GM20431 (cell line): Measurements from ENCODE around the gene BTBD6.

ENCODE experiments used
- in situ Hi-C: fragments of 300-500 bp; cut with MseI, MboI; formaldehyde crosslinking; loops from one replicate; pipeline ENCODE4 v1.15.0; 2020; ENCODE audit warnings: low sequenced_read_pairs; ENCODE audit not compliant: unreplicated experiment

Gene BTBD6

GRCh38 chr14:105209646-105210045, 38.7 kb upstream of the BTBD6 start:
- in situ Hi-C loops: loop anchor here (25.0 kb wide), 1 partner anchor 128 kb away; no protein-coding TSS in a partner anchor

GRCh38 chr14:105210266-105211025, 37.9 kb upstream of the BTBD6 start:
- in situ Hi-C loops: loop anchor here (25.0 kb wide), 1 partner anchor 127 kb away; no protein-coding TSS in a partner anchor

GRCh38 chr14:105211086-105211757, 37.1 kb upstream of the BTBD6 start:
- in situ Hi-C loops: loop anchor here (25.0 kb wide), 1 partner anchor 126 kb away; no protein-coding TSS in a partner anchor

- in situ Hi-C loops: loop anchor here (25.0 kb wide), 1 partner anchor 126 kb away; no protein-coding TSS in a partner anchor
These were observed 36.6 kb upstream of the BTBD6 start for GRCh38 chr14:105211758-105212089.

GRCh38 chr14:105212541-105213300, 35.6 kb upstream of the BTBD6 start:
- in situ Hi-C loops: loop anchor here (25.0 kb wide), 1 partner anchor 125 kb away; no protein-coding TSS in a partner anchor

GRCh38 chr14:105213361-105213760, 35.0 kb upstream of the BTBD6 start:
- in situ Hi-C loops: loop anchor here (25.0 kb wide), 1 partner anchor 124 kb away; no protein-coding TSS in a partner anchor

GRCh38 chr14:105214324-105214915, 33.9 kb upstream of the BTBD6 start:
- in situ Hi-C loops: loop anchor here (25.0 kb wide), 1 partner anchor 123 kb away; no protein-coding TSS in a partner anchor

- in situ Hi-C loops: loop anchor here (25.0 kb wide), 1 partner anchor 122 kb away; no protein-coding TSS in a partner anchor
These were observed 32.7 kb upstream of the BTBD6 start for GRCh38 chr14:105215602-105216001.

- in situ Hi-C loops: loop anchor here (25.0 kb wide), 1 partner anchor 121 kb away; no protein-coding TSS in a partner anchor
These were observed 31.7 kb upstream of the BTBD6 start for GRCh38 chr14:105216490-105217247.

- in situ Hi-C loops: loop anchor here (25.0 kb wide), 1 partner anchor 120 kb away; no protein-coding TSS in a partner anchor
These were observed 30.6 kb upstream of the BTBD6 start for GRCh38 chr14:105217774-105218173.

GRCh38 chr14:105218611-105219010, 29.7 kb upstream of the BTBD6 start:
- in situ Hi-C loops: loop anchor here (25.0 kb wide), 1 partner anchor 119 kb away; no protein-coding TSS in a partner anchor

GRCh38 chr14:105219043-105219612, 29.2 kb upstream of the BTBD6 start:
- in situ Hi-C loops: loop anchor here (25.0 kb wide), 1 partner anchor 118 kb away; no protein-coding TSS in a partner anchor

GRCh38 chr14:105219753-105220152, 28.6 kb upstream of the BTBD6 start:
- in situ Hi-C loops: loop anchor here (25.0 kb wide), 1 partner anchor 118 kb away; no protein-coding TSS in a partner anchor

- in situ Hi-C loops: loop anchor here (25.0 kb wide), 1 partner anchor 116 kb away; no protein-coding TSS in a partner anchor
These were observed 27.4 kb upstream of the BTBD6 start for GRCh38 chr14:105220699-105221597.

GRCh38 chr14:105221598-105222178, 26.6 kb upstream of the BTBD6 start:
- in situ Hi-C loops: loop anchor here (25.0 kb wide), 1 partner anchor 116 kb away; no protein-coding TSS in a partner anchor

GRCh38 chr14:105223260-105223659, 25.1 kb upstream of the BTBD6 start:
- in situ Hi-C loops: loop anchor here (25.0 kb wide), 1 partner anchor 114 kb away; no protein-coding TSS in a partner anchor
